Stimulated activated CD8-positive, alpha-beta memory T cell treated with anti-CD3 and anti-CD28 coated beads, Interleukin-2, amount 100 ng/mL, for 48 hours (primary cell): ENCODE results near the gene PCDHA11.
"Not testable (repeated sequence)": the region's sequence is repeated elsewhere in the genome, so short reads cannot be mapped to it uniquely, and the experiment has no call there.

Experiments used
- DNase-seq, 2 donors: peaks; one replicate each; pipeline ENCODE4 v3.0.0-alpha.2; 2020; ENCODE audit warnings: low read depth in 2 of 2

Gene PCDHA11

DNA sequence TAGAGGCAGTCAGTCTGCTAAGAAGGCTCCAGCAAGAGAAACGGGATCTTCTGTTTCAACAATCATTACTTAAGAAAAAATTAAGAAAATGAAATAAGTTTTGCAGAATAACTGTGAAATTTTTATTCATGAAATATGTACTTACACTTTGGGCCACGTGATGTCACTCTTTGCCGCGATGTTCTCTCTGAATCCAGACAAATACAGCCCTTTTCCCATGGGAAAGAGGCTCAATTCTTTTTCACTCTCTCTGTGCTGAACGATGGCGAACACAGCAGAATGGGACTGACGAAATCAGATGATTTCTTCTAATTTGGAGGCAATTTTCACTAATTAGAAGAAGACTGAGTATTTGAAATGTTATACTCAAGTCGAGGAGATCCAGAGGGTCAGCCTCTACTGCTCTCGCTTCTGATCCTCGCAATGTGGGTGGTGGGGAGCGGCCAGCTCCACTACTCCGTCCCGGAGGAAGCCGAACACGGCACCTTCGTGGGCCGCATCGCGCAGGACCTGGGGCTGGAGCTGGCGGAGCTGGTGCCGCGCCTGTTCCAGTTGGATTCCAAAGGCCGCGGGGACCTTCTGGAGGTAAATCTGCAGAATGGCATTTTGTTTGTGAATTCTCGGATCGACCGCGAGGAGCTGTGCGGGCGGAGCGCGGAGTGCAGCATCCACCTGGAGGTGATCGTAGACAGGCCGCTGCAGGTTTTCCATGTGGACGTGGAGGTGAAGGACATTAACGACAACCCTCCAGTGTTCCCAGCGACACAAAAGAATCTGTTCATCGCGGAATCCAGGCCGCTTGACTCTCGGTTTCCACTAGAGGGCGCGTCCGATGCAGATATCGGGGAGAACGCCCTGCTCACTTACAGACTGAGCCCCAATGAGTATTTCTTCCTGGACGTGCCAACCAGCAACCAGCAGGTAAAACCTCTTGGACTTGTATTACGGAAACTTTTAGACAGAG, 20.3 kb upstream of the PCDHA11 start, which contains the start of gene PCDHA9:
PCDHA9 (plus strand) TSS at position 244 of the 964 bp plus-strand sequence; CDS start at position 358, 114 bp downstream.
- not testable (repeated sequence) for DNase-seq

GRCh38 chr5:140849831-140850634, 18.7 kb upstream of the PCDHA11 start:
- not testable (repeated sequence) for DNase-seq

DNA sequence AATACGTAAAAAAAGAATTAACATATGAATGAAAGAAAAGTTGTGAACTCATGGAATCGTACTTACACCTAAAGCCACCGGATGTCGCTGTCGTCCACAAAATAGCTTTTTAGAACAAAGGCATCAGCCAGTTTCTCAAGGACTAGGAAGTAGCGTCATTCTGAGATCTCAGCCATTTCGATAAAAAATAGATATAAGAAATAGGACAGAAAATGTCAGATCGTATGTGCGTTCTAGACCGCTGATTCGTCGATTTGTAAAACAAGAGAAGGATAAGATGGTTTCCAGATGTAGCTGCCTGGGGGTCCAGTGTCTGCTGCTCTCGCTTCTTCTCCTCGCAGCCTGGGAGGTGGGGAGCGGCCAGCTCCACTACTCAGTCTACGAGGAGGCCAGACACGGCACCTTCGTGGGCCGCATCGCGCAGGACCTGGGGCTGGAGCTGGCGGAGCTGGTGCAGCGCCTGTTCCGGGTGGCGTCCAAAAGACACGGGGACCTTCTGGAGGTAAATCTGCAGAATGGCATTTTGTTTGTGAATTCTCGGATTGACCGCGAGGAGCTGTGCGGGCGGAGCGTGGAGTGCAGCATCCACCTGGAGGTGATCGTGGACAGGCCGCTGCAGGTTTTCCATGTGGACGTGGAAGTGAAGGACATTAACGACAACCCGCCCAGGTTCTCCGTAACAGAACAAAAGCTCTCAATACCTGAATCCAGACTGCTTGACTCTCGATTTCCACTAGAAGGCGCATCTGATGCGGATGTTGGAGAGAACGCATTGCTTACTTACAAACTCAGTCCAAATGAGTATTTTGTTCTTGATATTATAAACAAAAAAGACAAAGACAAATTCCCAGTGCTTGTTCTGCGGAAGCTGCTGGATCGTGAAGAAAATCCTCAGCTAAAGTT, 12.7 kb upstream of the PCDHA11 start, which contains the start of gene PCDHA10:
PCDHA10 (plus strand) TSS at position 126 of the 903 bp plus-strand sequence; CDS start at position 278, 152 bp downstream.
- no peak for DNase-seq

DNA sequence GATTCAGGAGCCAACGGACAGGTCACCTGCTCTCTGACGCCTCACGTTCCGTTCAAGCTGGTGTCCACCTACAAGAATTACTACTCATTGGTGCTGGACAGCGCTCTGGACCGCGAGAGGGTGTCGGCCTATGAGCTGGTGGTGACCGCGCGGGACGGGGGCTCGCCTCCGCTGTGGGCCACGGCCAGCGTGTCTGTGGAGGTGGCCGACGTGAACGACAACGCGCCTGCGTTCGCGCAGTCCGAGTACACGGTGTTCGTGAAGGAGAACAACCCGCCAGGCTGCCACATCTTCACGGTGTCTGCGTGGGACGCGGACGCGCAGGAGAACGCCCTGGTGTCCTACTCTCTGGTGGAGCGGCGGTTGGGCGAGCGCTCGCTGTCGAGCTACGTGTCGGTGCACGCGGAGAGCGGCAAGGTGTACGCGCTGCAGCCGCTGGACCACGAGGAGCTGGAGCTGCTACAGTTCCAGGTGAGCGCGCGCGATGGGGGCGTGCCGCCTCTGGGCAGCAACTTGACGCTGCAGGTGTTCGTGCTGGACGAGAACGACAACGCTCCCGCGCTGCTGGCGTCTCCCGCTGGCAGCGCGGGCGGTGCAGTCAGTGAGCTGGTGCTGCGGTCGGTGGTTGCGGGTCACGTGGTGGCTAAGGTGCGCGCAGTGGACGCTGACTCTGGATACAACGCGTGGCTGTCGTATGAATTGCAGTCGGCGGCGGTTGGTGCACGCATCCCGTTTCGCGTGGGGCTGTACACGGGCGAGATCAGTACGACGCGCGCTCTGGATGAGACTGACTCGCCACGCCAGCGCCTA, 11.4 kb upstream of the PCDHA11 start:
- no peak for DNase-seq

GRCh38 chr5:140857987-140858240, 10.8 kb upstream of the PCDHA11 start:
- DNase-seq: no peak

- no peak for DNase-seq
Measured at GRCh38 chr5:140862441-140863295, 6.1 kb upstream of the PCDHA11 start.

DNA sequence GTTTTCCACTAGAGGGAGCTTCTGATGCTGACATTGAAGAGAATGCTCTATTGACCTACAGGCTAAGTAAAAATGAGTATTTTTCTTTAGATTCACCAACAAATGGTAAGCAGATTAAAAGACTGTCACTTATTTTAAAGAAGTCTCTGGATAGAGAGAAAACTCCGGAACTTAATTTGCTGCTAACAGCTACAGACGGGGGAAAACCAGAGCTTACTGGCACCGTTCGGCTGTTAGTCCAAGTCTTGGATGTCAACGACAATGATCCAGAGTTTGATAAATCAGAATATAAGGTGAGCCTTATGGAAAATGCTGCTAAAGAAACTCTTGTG, 764 bp downstream of the PCDHA11 start:
- DNase-seq: no peak

- no peak for DNase-seq
Measured at GRCh38 chr5:140870221-140871201, 1.8 kb downstream of the PCDHA11 start.

GRCh38 chr5:140875085-140876065, 6.6 kb downstream of the PCDHA11 start, which contains the start of gene PCDHA12:
PCDHA12 (plus strand) TSS chr5:140875308; CDS start chr5:140875473, 165 bp downstream.
- DNase-seq: no peak

DNA sequence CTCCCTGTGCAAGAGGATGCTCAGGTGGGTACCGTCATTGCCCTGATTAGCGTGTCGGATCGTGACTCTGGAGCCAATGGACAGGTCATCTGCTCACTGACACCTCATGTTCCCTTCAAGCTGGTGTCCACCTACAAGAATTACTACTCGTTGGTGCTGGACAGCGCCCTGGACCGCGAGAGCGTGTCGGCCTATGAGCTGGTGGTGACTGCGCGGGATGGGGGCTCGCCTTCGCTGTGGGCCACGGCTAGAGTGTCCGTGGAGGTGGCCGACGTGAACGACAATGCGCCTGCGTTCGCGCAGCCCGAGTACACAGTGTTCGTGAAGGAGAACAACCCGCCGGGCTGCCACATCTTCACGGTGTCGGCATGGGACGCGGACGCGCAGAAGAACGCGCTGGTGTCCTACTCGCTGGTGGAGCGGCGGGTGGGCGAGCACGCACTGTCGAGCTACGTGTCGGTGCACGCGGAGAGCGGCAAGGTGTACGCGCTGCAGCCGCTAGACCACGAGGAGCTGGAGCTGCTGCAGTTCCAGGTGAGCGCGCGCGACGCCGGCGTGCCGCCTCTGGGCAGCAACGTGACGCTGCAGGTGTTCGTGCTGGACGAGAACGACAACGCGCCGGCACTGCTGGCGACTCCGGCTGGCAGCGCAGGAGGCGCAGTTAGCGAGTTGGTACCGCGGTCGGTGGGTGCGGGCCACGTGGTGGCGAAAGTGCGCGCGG, 7.9 kb downstream of the PCDHA11 start:
- not testable (repeated sequence) for DNase-seq

- DNase-seq: no peak
Measured at GRCh38 chr5:140877262-140877581, 8.5 kb downstream of the PCDHA11 start.

DNA sequence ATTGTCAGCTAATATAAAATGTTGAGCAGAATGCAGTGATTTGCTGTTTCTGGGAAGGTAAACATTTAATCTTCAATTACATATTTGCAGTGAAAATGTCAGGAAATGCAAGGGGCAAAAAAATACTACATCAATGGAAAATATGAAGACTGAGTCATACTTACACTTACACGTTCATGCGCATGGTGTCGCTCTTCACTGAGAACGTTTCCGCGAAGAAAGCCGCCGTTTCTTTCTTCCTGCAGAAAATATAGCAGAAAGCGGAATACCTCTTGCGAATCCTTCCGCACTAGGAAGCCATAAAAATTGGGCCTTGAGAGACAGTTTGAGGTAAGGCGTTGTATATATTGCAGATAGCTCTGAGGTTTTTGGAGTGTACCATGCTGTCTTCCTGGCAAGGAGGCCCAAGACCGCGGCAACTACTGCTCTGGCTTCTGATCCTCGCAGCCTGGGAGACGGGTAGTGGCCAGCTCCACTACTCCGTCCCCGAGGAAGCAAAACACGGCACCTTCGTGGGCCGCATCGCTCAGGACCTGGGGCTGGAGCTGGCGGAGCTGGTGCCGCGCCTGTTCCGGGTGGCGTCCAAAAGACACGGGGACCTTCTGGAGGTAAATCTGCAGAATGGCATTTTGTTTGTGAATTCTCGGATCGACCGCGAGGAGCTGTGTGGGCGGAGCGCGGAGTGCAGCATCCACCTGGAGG, 13.3 kb downstream of the PCDHA11 start, which contains the start of gene PCDHA13:
PCDHA13 (plus strand) TSS at position 236 of the 702 bp plus-strand sequence; CDS start at position 381, 145 bp downstream.
- no peak for DNase-seq

GRCh38 chr5:140882591-140882899, 13.8 kb downstream of the PCDHA11 start:
- DNase-seq: no peak

- DNase-seq: no peak
Measured at GRCh38 chr5:140883373-140883772, 14.6 kb downstream of the PCDHA11 start.

DNA sequence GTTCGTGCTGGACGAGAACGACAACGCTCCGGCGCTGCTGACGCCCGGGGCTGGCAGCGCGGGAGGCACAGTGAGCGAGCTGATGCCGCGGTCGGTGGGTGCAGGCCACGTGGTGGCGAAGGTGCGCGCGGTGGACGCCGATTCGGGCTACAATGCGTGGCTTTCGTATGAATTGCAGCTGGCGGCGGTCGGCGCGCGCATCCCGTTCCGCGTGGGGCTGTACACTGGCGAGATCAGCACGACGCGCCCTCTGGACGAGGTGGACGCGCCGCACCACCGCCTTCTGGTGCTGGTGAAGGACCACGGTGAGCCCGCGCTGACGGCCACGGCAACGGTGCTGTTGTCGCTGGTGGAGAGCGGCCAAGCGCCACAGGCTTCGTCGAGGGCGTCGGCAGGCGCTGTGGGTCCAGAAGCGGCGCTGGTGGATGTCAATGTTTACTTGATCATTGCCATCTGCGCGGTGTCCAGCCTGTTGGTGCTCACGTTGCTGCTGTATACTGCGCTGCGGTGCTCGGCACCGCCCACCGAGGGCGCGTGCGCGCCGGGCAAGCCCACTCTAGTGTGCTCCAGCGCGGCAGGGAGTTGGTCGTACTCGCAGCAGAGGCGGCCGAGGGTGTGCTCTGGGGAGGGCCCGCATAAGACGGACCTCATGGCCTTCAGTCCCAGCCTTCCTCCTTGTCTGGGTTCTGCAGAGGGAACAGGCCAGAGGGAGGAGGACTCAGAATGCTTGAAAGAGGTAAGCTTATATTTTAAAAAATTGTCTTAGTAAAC, 15.4 kb downstream of the PCDHA11 start:
- no peak for DNase-seq
